ENCODE measurements around the gene PTPRD. TPM values are rescaled to one million over a fixed set of nuclear protein-coding genes. Genes with fewer than 3 reads are reported as not detected.

PTPRD gene
- total RNA-seq, 1 experiment from 2014 or later = 32.5 TPM

DNA sequence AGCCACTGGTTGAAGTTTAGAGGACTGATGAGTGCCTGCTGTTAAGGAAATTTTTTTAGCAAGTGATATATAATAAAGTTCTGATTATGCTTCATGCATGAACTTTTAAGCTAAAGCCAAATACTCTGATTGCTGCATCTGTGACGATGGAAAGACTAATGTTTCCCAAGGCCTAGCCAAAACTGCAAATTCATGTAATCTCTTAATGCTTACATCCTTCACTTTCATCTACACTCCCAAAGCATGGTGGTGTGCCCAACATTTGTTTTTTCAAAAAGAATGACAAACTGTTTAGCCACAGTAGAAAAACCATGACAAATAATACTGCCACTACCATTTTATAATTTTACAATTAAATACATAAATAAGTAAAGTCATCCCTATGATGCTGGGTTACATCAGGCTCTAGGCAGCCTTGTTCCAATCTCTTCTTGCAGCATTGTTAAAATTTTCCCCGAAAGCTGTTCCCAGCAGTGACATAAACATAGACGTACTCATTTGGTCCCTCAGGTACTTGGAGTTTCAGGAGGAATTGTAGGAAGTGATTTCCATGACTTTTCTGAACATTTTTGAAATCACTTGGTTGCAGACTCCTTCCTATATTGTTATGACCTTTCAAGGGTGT lies 2187.9 kb downstream of the PTPRD start:
- Histone ChIP-seq H2BK15ac (ENCODE audit: low read depth, low read length) (no peak overlapping the region), H3K4ac (ENCODE audit: low read depth, low read length) (no peak overlapping the region), H3K27ac (ENCODE audit: insufficient read length, low read depth, low read length) (no peak overlapping the region), H3T11ph (ENCODE audit: low read length) (no peak overlapping the region), H3K18ac (ENCODE audit: insufficient read length, low read depth, low read length) (no peak overlapping the region), H3K56ac (ENCODE audit: insufficient read length, low read depth, low read length) (no peak overlapping the region), H4K20me1 (ENCODE audit: control insufficient read depth, insufficient read depth, insufficient read length) (no peaks in the 10 kb centered on the region), H4K91ac (ENCODE audit: insufficient read length, low read depth, low read length) (no peak overlapping the region), H4K8ac (replicated peaks; ENCODE audit: insufficient read length, low read depth, low read length) (no peak overlapping the region), H3K14ac (ENCODE audit: insufficient read depth, low read length) (no peak overlapping the region), H3K9me3 (ENCODE audit: control insufficient read depth, low read depth, low read length) (no peaks in the 10 kb centered on the region), H3K23ac (ENCODE audit: insufficient read length, low read depth, low read length) (no peak overlapping the region), H2BK5ac (ENCODE audit: insufficient read length, low read length) (no peak overlapping the region), H4K5ac (ENCODE audit: insufficient read length, low read depth, low read length) (no peak overlapping the region), H2AFZ (ENCODE audit: low read length) (no peak overlapping the region), H3K4me1 (ENCODE audit: insufficient read depth, low read length) (no peaks in the 10 kb centered on the region; the same call in 1 of the 2 replicates), H3K9ac (ENCODE audit: extremely low read depth, insufficient read length, low read length) (no peak overlapping the region), H2BK120ac (ENCODE audit: low read depth, low read length, poor library complexity, severe bottlenecking) (no peak overlapping the region), H2BK20ac (ENCODE audit: low read depth, low read length, poor library complexity, severe bottlenecking) (no peak overlapping the region), H3K27me3 (ENCODE audit: insufficient read depth, low read length) (no peaks in the 10 kb centered on the region), H3K23me2 (ENCODE audit: insufficient read length, low read depth, low read length, poor library complexity, severe bottlenecking) (no peaks in the 10 kb centered on the region), H3K79me1 (ENCODE audit: insufficient read depth, low read depth, low read length, poor library complexity, severe bottlenecking) (no peaks in the 10 kb centered on the region), H3K79me2 (ENCODE audit: insufficient read depth, low read length) (no peaks in the 10 kb centered on the region), H2AK5ac (ENCODE audit: insufficient read length, low read length) (no peak overlapping the region), H3K4me2 (ENCODE audit: insufficient read depth, insufficient read length, low read length) (no peak overlapping the region), H2BK12ac (ENCODE audit: insufficient read length, low read depth, low read length) (no peak overlapping the region)
- Mint-ChIP-seq H3K4me1 (peaks cover 14 to 16% of the 10 kb centered on the region in 2 experiments), H3K36me3 (ENCODE audit: insufficient read depth in 1 of 3, low read depth in 3 of 3) (no peaks in the 10 kb centered on the region; a peak in 1 of 7 replicates), H3K4me3 (no peak overlapping the region), H3K27me3 (ENCODE audit: low read depth) (no peaks in the 10 kb centered on the region), H3K9me3 (no peaks in the 10 kb centered on the region), H3K27ac (peak overlapping the region in 2 of 3 experiments; percentile 32 to 49; a peak in 2 of 7 replicates)
- TF ChIP-seq, protein P1, sequence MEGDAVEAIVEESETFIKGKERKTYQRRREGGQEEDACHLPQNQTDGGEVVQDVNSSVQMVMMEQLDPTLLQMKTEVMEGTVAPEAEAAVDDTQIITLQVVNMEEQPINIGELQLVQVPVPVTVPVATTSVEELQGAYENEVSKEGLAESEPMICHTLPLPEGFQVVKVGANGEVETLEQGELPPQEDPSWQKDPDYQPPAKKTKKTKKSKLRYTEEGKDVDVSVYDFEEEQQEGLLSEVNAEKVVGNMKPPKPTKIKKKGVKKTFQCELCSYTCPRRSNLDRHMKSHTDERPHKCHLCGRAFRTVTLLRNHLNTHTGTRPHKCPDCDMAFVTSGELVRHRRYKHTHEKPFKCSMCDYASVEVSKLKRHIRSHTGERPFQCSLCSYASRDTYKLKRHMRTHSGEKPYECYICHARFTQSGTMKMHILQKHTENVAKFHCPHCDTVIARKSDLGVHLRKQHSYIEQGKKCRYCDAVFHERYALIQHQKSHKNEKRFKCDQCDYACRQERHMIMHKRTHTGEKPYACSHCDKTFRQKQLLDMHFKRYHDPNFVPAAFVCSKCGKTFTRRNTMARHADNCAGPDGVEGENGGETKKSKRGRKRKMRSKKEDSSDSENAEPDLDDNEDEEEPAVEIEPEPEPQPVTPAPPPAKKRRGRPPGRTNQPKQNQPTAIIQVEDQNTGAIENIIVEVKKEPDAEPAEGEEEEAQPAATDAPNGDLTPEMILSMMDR (conservative IDR thresholded peaks at IDR 0.05) = no peak
- no CpG with 5 or more reads among the region's 3 CpGs for WGBS (ENCODE audit: extremely low coverage, insufficient read length, low lambda C conversion rate)
- DNase-seq = no peak

Data from H9 (cell line).